Ishikawa (cell line): ENCODE data around the gene AKR7A2.

ENCODE experiments used
- CEBPB ChIP-seq: IDR thresholded peaks from 2 replicates; pipeline ENCODE4 v1.6.1; 2012
- CREB1 ChIP-seq: IDR thresholded peaks from 2 replicates; pipeline ENCODE4 v1.6.1; 2012; ENCODE audit warnings: low read depth
- EGR1 ChIP-seq: IDR thresholded peaks from 2 replicates; pipeline ENCODE4 v1.6.1; 2012
- EP300 ChIP-seq: IDR thresholded peaks from 2 replicates; pipeline ENCODE4 v1.6.1; 2012; ENCODE audit warnings: borderline replicate concordance
- FOXM1 ChIP-seq: IDR thresholded peaks from 2 replicates; pipeline ENCODE4 v1.6.1; 2012; ENCODE audit warnings: low read depth, borderline replicate concordance
- NFIC ChIP-seq: IDR thresholded peaks from 2 replicates; pipeline ENCODE4 v1.6.1; 2012
- RAD21 ChIP-seq: IDR thresholded peaks from 2 replicates; pipeline ENCODE4 v1.6.1; 2012; ENCODE audit warnings: low read depth
- TAF1 ChIP-seq: IDR thresholded peaks from 2 replicates; pipeline ENCODE4 v1.6.1; 2012; ENCODE audit warnings: low read depth, mild to moderate bottlenecking
- TCF12 ChIP-seq: IDR thresholded peaks from 2 replicates; pipeline ENCODE4 v1.6.1; 2012; ENCODE audit warnings: low read depth
- TEAD4 ChIP-seq: IDR thresholded peaks from 2 replicates; pipeline ENCODE4 v1.6.1; 2012
- YY1 ChIP-seq: IDR thresholded peaks from 2 replicates; pipeline ENCODE4 v1.6.1; 2012; ENCODE audit warnings: low read depth
- ZBTB7A ChIP-seq: IDR thresholded peaks from 2 replicates; pipeline ENCODE4 v1.6.1; 2012; ENCODE audit warnings: low read depth
- TF ChIP-seq, protein P1 (sequence below): IDR thresholded peaks from 2 replicates; pipeline ENCODE4 v1.6.1; 2012; ENCODE audit warnings: low read depth, mild to moderate bottlenecking
- TF ChIP-seq, protein P2 (sequence below): IDR thresholded peaks from 2 replicates; pipeline ENCODE4 v1.6.1; 2012
- TF ChIP-seq, protein P3 (sequence below): IDR thresholded peaks from 2 replicates; pipeline ENCODE4 v1.6.1; 2012

AKR7A2 gene

DNA sequence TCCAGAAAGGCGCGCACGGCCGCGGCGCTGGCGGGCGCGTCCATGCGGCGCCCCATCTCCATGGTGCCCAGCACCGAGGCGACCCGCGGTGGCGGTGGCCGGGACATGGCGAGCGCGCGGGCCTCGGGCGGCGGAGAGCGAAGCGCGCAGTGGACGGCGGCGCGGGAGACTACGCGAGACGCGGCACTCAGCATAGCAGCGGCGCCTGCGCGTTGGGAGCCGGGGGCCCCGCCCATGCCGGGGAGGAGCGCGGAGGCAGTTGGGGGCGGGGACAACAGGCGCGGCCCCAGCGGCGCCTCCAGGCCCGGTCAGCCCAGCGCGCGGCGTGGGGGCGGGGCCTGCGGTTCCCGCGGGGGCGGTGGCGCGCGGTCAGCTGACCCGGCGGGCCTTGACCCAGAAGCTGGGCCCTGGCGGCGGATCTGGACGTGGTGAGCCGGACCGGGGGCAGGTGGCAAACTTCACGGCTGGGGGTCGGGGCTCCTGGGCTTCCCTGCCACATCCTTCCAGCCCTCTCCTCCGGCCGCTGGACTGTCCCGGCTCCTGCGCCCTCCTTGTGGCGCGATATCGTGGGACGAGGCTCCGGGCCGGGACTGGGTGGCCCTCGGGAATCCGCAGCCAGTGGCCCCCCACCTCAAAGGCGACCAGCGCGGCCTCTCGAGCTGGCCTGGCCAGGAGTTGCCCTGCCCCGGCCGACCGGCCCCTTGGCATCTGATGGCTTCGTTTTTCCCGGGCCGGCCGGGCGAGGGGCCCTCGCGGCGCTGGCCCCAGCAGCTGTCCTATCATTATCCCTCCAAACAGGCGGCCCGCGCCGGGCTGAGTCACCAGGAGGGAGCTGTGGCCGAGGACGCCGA is at the start of gene AKR7A2, which contains the start of gene SLC66A1:
TSS of gene AKR7A2 (minus strand) at position 214 of the 851 bp plus-strand sequence. CDS start at position 194, 20 bp downstream.
TSS of gene SLC66A1 (plus strand) at position 396 of the 851 bp plus-strand sequence. CDS start 5,352 bp downstream, outside the sequence.
- 0 out of 2 replicates have a peak, but pooled peaks have one; percentile 40 for TF ChIP-seq YY1
- no peak for TF ChIP-seq FOXM1
- TF ChIP-seq, protein P1, sequence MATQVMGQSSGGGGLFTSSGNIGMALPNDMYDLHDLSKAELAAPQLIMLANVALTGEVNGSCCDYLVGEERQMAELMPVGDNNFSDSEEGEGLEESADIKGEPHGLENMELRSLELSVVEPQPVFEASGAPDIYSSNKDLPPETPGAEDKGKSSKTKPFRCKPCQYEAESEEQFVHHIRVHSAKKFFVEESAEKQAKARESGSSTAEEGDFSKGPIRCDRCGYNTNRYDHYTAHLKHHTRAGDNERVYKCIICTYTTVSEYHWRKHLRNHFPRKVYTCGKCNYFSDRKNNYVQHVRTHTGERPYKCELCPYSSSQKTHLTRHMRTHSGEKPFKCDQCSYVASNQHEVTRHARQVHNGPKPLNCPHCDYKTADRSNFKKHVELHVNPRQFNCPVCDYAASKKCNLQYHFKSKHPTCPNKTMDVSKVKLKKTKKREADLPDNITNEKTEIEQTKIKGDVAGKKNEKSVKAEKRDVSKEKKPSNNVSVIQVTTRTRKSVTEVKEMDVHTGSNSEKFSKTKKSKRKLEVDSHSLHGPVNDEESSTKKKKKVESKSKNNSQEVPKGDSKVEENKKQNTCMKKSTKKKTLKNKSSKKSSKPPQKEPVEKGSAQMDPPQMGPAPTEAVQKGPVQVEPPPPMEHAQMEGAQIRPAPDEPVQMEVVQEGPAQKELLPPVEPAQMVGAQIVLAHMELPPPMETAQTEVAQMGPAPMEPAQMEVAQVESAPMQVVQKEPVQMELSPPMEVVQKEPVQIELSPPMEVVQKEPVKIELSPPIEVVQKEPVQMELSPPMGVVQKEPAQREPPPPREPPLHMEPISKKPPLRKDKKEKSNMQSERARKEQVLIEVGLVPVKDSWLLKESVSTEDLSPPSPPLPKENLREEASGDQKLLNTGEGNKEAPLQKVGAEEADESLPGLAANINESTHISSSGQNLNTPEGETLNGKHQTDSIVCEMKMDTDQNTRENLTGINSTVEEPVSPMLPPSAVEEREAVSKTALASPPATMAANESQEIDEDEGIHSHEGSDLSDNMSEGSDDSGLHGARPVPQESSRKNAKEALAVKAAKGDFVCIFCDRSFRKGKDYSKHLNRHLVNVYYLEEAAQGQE: no peak
- peak; percentile 74 for TF ChIP-seq TAF1
- TF ChIP-seq ZBTB7A: peak; percentile 73
- no peak for TF ChIP-seq CREB1
- TF ChIP-seq EP300: no peak
- TF ChIP-seq EGR1: peak; percentile 89
- TF ChIP-seq, protein P2, sequence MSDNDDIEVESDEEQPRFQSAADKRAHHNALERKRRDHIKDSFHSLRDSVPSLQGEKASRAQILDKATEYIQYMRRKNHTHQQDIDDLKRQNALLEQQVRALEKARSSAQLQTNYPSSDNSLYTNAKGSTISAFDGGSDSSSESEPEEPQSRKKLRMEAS: peak; percentile 85
- no peak for TF ChIP-seq NFIC
- 0 out of 2 replicates have a peak, but pooled peaks have one; percentile 27 for TF ChIP-seq TCF12
- no peak for TF ChIP-seq RAD21
- TF ChIP-seq, protein P3, sequence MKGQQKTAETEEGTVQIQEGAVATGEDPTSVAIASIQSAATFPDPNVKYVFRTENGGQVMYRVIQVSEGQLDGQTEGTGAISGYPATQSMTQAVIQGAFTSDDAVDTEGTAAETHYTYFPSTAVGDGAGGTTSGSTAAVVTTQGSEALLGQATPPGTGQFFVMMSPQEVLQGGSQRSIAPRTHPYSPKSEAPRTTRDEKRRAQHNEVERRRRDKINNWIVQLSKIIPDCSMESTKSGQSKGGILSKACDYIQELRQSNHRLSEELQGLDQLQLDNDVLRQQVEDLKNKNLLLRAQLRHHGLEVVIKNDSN: peak; percentile 92
- no peak for TF ChIP-seq TEAD4
- no peak for TF ChIP-seq CEBPB

DNA sequence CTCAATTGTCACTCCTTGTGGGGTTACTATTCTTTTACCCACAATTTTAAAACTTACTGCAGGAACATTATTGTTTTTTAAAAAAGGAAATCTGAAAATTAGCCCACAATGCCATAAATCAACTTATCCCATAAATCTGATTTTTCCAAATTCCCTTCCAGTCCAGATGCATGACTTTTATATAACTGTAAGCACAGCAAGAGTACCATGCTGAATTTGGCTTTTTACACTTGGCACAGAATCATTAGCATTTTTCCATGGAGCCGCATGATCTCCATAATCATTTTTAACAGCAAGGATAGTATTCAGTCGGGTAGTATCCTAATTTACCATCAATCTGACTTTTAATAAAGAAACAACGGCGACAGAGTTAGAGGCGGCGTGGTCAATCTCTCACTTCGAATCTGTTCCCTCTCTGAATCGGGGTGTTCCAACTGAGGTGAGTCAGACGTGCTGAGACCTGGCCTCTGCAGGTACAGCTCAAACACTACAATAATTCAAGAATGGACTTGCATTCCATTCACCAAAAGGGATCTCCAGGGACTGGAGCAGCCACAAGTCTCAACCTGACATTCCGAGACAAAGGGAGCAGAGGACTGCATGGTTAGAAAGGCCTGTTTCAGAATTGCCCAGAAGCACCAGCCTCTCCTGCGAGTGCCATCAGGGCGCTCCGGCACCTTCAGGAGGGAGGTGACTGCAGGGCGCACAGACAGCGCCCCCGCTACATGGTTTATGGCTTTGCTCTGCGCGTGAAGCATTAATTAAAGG is 49.1 kb upstream of the AKR7A2 start:
- TF ChIP-seq, protein P3: no peak
- TF ChIP-seq, protein P1: no peak
- 0 out of 2 replicates have a peak, but pooled peaks have one; percentile 11 for TF ChIP-seq TEAD4

DNA sequence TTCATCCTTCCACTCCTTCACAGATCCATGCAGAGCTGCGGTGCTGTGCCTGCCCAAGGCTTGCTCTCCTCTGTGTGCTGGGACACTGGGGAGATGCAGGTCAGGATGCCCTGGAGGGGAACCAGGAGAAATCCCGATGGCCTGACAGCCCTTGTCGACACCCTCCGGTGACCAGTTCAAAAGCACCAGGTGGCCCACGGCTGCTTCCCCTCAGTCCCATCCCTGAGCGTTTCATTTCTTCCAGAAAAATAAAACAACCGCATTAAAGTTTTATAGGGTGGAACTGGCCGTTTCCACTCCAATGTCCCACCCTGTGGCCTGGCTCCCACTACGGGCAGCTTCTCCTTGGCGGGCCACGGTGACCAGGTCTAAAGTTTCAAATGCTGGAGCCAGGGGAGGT is 48.5 kb upstream of the AKR7A2 start:
- no peak for TF ChIP-seq RAD21
- no peak for TF ChIP-seq FOXM1
- TF ChIP-seq TAF1: no peak
- TF ChIP-seq, protein P2: no peak
- no peak for TF ChIP-seq TEAD4
- TF ChIP-seq CREB1: no peak
- no peak for TF ChIP-seq ZBTB7A
- no peak for TF ChIP-seq YY1
- TF ChIP-seq NFIC: no peak
- no peak for TF ChIP-seq EP300
- no peak for TF ChIP-seq CEBPB

DNA sequence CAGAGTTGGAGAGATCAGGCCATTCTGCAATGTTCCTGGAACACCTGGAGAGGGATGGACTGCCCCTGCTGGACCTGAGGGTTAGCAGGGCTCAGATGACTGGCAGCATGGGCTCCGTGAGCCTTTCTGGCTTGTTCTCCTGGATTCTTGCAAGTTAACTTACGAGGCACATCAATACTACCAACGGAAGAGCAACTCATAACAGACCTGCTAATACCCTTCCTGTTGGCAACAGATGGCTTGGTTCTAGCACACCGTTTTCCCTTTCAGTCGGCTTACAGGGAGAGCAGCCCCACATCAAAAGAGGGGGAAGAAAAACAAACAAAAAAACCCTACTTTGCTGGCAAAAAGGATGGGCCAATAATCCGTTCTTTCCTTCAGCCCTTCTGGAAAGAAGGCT is 48.1 kb upstream of the AKR7A2 start:
- no peak for TF ChIP-seq TCF12
- TF ChIP-seq, protein P2: no peak
- TF ChIP-seq, protein P1: no peak
- no peak for TF ChIP-seq TEAD4
- TF ChIP-seq TAF1: no peak
- TF ChIP-seq EP300: no peak
- no peak for TF ChIP-seq CEBPB
- no peak for TF ChIP-seq YY1
- no peak for TF ChIP-seq ZBTB7A
- TF ChIP-seq RAD21: no peak
- TF ChIP-seq FOXM1: no peak
- TF ChIP-seq, protein P3: no peak
- no peak for TF ChIP-seq CREB1
- TF ChIP-seq NFIC: no peak
- no peak for TF ChIP-seq EGR1
